ENCODE measurements around the gene NUP35. TPM values are rescaled to one million over a fixed set of nuclear protein-coding genes. Genes with fewer than 3 reads are reported as not detected.

NUP35 gene
- total and polyA plus RNA-seq, 8 donors: 13.3 to 27.9 (median 24.8) TPM

- intact Hi-C loops (cut with DNase I): no loop called here
- TF ChIP-seq CTCF (IDR thresholded peaks at IDR 0.05): no peak
- H3K4me3 ChIP-seq: no peak overlapping the region
- no peak for DNase-seq
- H3K36me3 ChIP-seq: no peaks in the 10 kb centered on the region
- no peaks in the 10 kb centered on the region for H3K27me3 ChIP-seq
- H3K27ac ChIP-seq: no peak overlapping the region
- no peaks in the 10 kb centered on the region for H3K4me1 ChIP-seq
- no peaks in the 10 kb centered on the region for H3K9me3 ChIP-seq
- ATAC-seq: no peak
These were observed 32.3 kb upstream of the NUP35 start for GRCh38 chr2:183091954-183092345.

GRCh38 chr2:183093857-183094657 lies 30.2 kb upstream of the NUP35 start:
- Histone ChIP-seq H3K4me3 (no peak overlapping the region), H3K9me3 (no peaks in the 10 kb centered on the region), H3K36me3 (no peaks in the 10 kb centered on the region), H3K27ac (no peak overlapping the region), H3K27me3 (no peaks in the 10 kb centered on the region), H3K4me1 (no peaks in the 10 kb centered on the region)
- peak in 1 of 2 donors; percentile 7 for TF ChIP-seq CTCF (IDR thresholded peaks at IDR 0.05)
- DNase-seq (no peak), ATAC-seq (no peak)
- intact Hi-C loops (cut with DNase I): no loop called here

- Histone ChIP-seq H3K9me3 (no peaks in the 10 kb centered on the region), H3K36me3 (no peaks in the 10 kb centered on the region), H3K27me3 (no peaks in the 10 kb centered on the region), H3K4me3 (no peak overlapping the region), H3K27ac (no peak overlapping the region), H3K4me1 (no peaks in the 10 kb centered on the region)
- intact Hi-C loops (cut with DNase I): no loop called here
- no peak for TF ChIP-seq CTCF (IDR thresholded peaks at IDR 0.05)
- no peak for DNase-seq
- no peak for ATAC-seq
These were observed 18.7 kb upstream of the NUP35 start for GRCh38 chr2:183105402-183106134.

GRCh38 chr2:183112577-183112976 lies 11.7 kb upstream of the NUP35 start:
- Histone ChIP-seq H3K9me3 (no peaks in the 10 kb centered on the region), H3K4me3 (no peak overlapping the region), H3K27ac (no peak overlapping the region), H3K27me3 (no peaks in the 10 kb centered on the region), H3K36me3 (no peaks in the 10 kb centered on the region), H3K4me1 (no peaks in the 10 kb centered on the region)
- ATAC-seq: no peak
- no peak for DNase-seq
- no peak for TF ChIP-seq CTCF (IDR thresholded peaks at IDR 0.05)
- intact Hi-C loops (cut with DNase I): no loop called here

- TF ChIP-seq CTCF (IDR thresholded peaks at IDR 0.05): no peak
- no peak for ATAC-seq
- Histone ChIP-seq H3K36me3 (no peaks in the 10 kb centered on the region), H3K9me3 (no peaks in the 10 kb centered on the region), H3K4me3 (no peak overlapping the region), H3K4me1 (no peaks in the 10 kb centered on the region), H3K27ac (no peak overlapping the region), H3K27me3 (no peaks in the 10 kb centered on the region)
- intact Hi-C loops (cut with DNase I): no loop called here
- no peak for DNase-seq
These were observed 10.6 kb upstream of the NUP35 start for GRCh38 chr2:183113630-183114029.

Measured in left lung (tissue), 10 donors.